ENCODE data around the gene TTBK2.

TTBK2 gene

DNA sequence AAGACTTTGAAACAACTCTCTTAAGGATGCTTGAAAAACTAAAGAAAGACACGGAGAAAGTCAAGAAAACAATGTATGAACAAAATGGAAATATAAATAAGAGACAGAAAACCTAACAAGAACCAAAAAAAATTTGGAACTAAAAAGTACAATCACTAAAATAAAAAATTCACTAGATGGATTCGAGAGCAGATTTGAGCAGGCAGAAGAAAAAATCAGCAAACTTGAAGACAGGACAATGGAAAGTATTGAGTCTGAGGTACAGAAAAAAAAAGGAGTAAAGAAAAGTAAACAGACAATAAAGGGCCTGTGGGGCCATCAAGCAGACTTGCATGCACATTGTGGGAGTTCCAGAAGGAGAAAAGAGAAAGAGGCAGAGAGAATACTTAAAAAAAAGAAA, 170.3 kb downstream of the TTBK2 start:
- no peak for DNase-seq

DNA sequence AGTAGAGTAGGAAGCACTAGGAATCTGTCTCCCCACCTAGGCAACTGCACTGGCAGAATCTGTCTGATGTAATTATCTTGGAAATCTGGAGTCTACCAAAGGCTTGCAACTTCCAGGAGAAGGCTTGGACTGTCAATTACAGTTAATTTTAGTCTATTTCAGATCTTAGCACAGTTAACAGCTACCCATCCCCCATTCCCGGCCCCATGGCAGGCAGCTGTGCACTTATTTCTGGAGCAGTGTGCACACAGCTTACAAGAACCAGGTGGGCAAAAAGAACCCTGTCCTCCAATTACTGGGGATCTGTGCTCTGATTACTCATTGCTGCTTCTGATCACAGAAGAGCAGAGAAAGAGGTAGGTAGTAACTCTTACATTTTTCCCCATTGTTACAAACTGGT, 171.3 kb downstream of the TTBK2 start:
- no peak for DNase-seq

DNA sequence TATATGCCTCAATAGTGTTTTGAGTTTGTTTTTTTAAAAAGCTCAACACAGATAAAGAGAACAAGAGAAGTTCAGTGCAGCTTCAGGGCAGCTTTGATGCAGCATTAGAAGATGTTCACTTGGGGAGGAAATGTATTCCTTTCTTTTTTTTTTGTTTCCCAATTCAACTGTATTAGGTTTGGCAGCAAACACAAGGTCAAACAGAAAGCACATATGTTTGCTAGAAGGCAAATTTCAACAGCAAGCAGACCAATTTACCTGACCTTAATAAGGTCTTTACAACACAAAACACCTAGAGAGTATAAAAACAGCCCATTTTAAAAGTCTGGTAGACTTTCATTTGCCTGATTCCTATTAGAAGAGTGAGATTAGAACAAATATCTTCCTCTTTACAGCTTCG, 176.4 kb downstream of the TTBK2 start:
- DNase-seq = no peak

DNA sequence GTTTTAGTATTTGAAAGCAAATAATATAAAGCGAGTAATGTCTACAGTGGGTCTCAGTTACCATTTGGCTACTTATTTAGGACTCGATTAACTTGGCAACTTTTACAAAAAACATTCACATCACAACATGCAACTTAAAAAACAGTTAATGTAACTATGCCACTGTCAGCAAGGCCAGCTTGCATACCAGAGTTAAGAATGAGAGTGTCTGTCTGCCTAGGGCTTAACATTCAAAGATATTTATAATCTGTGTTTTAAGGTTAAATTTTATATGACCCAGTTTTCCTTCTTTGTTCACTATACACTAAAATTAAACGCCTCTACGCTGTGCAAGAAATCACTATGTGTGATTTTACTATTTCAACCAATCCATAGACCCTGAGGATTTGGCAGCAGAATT, 178.4 kb downstream of the TTBK2 start:
- no peak for DNase-seq

DNA sequence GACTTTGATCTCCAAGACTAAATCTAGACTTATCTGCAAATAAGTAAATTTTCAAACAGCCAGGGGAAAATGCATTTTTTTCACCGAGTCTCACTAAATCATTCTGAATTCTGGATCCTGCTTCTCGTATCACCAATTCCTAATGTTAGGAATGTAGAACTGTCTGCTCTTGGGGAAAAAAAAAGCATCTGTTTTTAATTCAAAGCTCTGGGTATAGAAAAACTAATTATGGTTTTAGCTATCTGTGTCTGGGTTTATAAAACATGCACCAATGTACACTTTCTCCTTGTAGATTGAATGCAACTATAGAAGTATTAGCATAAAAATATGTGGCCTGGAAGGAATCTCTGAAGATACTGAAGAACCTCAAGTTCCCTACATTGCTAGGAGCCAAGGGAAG, 178.9 kb downstream of the TTBK2 start:
- DNase-seq = peak; percentile 65

DNA sequence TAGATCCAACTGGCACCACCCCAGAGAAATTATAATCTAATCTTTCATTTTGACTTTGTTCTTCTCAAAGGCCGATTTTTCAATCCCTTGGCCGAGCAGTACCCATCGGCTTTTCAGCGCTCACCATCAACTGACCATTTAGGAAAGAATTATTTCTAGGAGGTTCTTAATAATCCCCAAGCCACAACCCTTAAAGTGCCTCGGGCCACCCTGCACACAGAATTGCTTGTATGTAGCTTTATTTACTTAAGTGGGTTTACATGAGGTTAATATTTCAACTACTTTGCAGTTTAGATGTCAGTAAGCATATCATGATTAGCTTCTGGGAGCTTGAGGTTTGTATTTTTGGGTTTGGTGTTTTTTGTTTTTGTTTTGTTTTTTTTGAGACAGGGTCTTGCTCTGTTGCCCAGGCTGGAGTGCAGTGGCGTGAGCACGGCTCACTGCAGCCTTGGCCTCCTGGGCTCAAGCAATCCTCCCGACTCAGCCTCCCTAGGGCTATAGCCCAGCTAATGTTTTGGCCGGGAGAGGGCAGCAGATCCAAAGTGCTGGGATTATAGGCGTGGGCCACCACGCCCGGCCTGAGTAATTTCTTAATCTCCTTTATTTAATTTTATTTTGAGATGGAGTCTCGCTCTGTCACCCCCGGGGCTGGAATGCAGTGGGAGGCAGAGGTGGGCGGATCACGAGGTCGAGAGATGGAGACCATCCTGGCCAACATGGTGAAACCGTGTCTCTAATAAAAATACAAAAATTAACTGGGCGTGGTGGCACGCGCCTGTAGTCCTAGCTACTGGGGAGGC, 182.8 kb downstream of the TTBK2 start:
- DNase-seq = no peak

DNA sequence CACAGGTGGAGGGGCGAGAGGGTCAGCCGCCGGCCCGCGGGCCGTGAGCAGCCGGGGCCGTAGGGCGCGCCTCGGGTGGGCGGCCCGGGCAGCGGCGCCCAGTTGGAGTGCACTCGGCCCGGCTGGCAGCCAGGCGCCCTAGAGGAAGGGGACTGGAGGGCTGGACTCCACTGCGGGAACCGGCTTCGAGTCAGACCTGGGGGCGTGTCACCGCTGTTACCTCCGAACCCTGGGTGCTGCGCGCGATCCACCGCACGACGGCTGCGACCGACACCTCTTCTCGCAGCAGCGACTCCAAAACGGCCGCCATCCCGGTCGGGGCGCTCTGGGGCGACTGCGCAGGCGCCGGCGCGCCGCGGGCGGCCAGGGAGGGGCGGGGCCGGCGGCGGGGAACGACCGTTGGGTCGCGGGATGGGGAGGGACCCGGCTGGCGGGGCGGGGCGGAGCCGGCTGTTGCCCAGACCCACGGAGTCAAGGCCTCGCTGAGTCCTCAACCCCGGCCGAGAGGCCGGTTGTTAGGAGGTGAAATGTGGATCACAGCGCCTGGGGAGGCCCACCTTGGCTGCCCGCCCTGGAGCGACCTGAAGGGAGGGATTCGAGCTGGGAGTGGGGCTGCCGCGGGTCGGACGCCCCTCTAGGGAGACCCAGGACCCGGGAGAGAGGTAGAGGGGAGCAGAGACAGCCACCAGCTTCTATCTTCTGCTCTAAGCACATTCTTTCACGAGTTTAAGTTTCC, 183.6 kb downstream of the TTBK2 start, which contains the start of gene CDAN1:
TSS of gene CDAN1 (minus strand) at position 336 of the 736 bp plus-strand sequence. CDS start at position 310, 26 bp downstream.
- DNase-seq = peak; percentile 81

DNA sequence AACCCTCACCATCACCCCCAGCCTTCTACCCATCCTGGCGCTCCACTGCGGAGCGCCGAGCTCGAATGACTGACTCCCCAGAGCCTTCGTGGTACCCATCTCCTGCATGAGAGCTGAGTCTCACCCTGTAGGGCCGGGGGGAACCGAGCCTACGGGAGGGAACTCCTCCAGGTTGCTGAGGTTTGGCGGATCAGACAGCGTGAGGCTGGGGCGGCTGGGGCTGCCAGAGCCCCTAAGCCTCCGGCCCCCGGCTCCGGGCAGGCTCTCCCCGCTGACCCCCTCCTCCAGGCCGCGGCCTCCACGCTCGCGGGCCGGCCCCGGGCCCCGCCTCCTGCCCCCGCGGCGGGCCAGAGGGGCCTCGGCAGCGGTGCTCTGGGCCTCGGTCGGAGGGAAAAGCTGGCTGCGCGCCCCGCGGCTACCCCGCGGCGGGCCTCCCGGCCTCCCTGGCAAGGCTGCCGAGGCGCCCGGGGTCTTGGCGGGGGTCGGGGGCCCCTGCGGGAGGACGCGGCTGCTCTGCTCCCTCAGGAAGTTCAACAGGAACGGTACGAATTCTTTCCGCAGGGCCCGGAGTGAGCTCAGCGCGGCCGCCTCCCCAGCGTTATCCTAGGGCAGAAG, 184.3 kb downstream of the TTBK2 start:
- no peak for DNase-seq

DNA sequence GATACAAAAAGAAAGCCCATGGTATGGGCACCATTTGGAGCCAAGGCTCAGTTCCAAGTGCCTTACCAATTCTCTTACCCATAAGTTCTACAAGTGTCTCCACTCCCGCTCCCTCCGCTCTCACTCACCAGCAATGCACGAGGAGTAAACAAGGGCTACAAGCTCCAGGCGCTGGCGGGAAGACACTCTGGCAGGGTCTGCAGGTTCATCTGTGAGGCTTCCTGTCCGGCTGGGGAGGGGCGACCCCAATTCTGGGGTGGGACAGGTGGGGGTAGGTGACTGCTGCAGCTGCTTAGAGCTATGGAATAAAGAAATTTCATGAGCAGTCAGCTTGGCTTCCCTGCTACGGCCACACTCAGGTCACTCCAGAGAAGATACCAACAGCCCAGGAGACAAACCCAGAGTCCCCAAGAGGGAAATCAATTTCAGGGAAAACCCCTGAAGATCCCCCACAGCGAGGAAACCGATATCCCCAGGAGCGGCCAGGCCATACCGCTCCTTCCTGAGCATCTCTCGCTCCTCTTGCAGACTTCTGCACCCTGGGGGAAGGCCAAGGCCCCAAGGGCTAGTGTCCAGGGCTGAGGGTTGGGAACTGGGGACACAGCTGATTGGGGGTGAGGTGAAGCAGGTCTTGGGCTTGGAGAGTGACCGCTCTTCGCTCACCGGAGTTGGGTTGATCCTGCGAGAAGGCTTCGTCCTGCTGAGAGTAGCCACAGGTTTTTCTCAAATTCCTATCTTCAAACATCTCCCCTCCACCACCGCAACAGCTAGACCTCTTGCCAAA, 185.0 kb downstream of the TTBK2 start:
- DNase-seq = no peak

DNA sequence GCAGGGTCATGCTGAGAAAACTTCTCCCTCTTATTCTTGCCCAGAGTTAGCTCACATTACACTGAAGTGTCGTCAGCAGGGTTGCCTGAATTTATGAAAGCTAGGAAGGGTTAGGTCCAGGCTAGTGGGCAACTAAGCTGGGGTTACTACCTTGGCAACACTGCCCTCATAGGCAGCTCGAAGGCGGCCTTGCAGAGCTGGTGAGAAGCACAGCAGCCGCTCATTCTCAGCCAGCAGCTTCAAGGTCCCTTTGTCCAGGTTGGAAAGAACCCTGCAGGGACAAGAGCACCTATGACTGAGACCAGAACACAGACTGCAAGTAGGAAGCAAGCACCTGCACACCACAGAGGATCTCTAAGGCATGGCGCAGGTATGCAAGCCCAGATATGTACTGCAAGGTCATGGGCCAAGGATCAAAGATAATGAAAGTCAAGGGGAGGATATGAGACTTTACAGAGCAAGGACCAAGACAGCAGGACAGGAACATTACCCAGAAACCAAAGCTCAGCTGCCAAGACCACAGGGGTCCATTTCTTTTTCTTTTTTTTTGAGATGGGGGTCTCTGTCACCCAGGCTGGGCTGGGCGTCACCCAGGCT, 186.4 kb downstream of the TTBK2 start:
- DNase-seq = no peak

DNA sequence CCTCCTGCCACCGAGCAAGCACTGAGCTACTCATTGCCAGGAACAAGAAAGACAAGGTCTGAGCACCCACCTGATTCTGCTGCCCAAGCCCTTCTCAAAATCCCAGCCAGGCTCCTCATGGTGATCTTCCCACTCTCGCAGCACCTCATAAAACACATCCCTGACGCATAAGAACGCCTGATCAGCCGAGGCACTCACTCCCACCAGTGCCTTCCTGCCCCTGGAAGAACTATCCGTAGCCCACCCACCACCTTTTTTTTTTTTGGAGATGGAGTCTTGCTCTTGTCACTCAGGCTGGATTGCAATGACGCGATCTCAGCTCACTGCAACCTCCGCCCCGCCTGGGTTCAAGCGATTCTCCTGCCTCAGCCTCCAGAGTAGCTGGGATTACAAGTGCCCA, 187.6 kb downstream of the TTBK2 start:
- no peak for DNase-seq

DNA sequence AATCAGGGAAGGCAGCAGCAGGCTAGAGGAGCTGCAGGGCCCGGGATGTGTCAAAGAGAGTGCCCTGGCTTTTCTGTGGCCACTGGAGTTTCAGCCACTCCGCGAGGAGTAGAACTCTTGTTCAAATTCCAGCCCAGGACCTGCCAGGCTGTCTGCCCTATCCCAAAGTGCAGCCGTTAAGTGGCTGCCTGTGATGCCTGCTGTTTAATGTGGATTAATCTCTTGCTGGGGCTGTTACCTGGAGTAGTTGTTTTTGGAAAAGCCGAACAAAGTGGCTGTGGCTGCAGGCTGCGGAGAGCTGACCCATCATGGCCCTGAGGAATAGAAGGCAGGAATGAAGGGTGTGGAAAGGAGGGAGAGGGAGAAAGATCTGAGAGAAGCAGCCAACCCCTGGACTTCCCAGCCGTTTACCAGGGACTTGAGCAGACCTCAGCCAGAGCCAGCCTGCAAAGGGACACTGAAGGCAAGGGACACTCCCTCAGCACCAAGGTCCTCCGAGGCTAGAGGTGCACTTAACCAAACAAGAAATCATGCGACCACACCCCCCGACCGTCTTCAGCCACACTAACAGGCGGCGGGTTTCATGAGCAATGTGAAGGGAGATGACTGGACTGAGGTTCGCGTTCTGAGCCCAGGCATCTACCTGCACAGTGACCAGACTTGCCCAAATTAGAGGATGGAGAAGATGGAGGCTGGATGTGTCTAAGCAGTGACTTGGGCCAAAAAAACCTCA, 188.3 kb downstream of the TTBK2 start:
- no peak for DNase-seq

DNA sequence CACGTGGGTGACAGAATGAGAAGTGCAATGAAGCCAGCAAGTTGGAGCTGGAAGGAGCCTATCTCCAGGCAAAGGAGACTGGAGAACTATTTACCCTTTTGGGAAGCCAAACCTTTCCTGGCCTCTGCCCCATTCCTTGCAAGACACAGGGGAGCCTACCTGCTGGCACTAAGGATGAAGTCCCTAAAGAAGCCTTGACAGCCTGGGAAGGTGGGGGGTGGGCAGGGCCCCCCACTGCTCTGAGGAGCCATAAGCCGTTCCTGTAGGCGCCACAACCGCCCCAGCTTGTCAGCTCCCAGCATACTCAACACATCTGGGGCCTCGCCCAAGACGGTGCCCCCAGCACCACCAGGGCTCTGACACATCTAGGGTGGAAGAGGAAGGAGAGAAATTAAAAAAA, 189.1 kb downstream of the TTBK2 start:
- DNase-seq = no peak

DNA sequence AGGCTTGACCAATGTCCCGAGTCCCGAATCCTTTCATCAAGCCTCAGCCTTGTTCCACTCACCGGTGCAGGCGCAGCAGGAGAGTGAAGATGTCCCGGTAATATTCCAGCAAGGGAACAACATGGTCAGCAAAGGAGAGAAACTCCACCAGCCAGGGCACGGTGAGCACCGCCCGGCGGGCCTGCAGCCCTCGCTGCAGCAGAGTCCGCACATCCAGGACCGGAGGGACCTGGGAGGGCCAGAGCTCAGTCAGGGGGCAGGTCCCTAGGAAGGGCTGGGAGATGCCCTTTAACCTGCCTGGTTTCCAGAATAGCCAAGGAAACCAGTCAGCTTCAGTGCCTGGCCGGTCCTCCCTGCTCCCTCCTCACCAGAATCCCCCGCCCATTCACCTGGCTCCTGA, 190.0 kb downstream of the TTBK2 start:
- no peak for DNase-seq

DNA sequence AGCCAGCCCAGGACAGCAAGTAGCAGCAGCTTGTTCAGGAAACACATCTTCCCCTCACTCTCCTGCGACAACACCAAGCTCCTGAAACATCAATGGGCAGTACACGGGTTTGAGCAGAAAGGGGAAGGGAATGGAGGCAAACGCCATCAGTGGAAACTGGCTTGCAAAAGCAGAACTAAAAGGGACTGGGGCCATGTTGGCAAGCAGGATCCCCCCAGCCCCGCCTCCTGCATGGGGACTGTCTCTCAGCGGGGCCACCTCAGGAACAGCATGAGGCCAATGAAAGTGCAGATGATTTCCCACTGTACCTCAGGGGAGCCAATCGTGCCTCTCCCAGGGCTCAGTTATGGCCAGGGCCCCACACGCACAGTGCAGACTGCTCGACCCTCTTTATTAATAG, 190.4 kb downstream of the TTBK2 start:
- no peak for DNase-seq

DNA sequence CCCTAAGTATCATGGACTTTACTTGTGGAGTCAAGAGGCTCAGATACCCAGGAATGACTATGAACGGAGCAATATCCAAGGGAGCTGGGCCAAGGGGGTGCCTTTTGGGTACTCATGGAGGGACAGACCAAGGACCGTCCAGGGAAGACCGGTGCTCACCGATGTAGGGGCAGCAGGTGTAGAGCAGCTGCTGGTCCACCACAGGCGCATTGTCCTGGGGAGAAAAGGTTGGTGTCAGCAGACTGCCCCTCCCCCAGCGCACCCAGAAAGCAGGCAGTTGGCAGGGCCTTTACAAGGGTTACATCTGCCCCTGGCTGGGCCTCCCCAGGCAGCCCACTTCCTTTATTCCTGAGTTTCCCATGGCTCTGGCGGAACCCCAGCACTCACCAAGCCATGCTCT, 191.2 kb downstream of the TTBK2 start:
- no peak for DNase-seq

DNA sequence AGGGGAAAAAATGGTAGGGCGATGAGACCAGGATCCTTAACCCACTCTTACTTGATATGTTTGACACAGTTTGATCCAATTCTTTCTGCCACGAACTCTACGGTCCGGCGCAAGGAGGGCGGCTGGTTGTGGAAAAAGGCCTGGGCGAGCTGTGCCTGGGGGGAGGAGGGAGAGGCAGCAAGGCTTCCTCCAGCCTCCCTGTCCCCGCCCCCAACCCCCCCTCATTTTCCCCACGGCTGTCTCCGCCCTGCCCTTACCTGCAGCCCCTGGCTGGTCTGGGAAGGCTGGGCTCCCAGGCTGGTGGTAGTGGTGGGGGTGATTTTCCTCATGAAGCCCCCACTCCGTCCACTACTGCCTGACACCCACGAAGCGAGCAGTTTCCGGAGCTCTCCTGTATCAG, 191.6 kb downstream of the TTBK2 start:
- no peak for DNase-seq

DNA sequence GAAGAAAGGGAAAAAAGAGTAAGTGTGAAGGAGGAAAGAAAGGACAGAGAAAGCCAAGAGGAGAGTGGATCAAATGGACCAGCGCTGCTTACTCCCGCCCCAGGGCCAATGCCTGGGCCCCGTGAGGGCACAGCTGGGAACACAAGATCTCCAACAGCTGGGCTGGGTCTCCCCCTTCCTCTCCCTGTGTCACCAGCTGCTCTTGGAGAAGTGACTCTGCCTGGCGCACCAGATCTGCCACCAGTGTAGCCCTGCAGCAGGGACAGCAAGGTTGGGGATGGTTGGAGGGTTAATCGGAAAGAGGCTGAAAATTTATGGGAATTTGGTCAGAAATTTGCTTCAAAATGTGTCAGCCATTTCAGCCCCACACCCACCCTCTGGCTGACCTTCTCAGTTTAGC, 192.0 kb downstream of the TTBK2 start:
- DNase-seq = no peak

DNA sequence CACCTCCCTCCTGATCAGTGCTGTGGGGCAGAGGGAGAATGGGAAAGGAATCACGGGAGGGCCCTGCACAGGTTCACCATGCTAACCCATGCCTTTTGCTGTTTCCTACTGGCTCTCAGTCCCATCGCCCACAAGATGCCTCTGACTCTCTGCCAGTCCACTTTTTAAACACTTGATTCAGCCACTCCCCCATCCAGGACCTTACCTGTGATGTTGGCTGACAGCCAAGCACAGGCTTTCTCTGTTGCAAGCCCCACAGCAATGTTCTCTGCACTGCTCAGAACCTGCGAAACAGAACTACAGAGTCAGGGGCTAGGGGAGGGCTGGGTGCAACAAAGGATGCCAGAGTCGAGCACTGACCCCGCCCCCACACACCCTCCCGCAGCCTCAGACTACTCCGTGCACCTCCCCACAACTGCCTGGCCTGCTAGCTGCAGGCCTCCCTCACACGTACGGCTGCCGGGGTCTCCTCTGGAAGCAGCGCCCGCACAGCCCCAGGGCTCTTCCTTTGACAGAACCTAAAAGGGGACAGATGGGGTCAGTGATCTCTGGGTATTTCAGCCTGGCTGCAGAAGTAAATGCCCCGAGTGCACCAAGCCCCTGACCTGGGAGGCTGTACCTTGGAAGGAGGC, 192.7 kb downstream of the TTBK2 start:
- DNase-seq = no peak

DNA sequence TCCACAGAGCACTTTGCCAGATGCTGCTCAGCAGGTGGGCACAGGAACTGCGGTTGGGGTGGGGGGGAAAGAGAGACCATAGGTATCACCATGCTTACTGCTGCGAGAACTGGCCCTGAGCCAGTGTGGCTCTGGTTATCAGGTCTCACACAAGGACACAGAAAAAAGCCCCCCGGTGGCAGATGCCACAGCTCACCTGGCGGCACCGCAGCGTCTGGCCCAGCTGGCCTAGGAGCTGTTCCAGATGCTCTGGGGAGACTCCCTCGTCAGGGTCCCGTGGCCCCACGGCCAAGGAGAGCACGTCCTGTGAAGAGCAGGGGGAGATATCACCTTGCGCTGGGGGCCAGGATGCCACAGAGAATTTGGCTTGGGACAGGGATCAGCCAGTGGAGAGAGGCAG, 194.5 kb downstream of the TTBK2 start:
- no peak for DNase-seq

DNA sequence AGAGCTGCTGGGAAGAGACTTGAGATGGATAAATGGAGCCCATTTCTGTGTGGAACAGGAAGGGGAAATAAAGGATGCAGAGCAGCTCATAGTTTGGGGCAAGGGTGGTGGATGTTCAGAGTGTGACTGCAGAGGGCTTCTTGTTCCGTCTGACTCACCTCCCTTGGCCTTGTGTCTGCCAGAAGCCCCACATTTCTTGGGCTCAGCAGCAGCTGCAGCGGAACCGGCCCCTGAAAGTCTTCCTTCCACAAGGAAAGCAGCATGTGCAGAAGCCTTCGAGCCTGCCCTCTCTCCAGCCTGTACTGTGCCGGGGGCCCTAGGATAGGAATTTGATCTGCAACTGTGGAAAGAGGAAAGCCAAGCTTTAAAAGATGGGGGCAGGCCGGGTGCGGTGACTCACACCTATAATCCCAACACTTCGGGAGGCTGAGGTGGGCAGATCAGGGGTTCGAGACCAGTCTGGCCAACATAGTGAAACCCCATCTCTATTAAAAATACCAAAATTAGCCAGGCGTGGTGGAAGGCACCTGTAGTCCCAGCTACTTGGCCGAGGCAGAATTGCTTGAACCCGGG, 195.2 kb downstream of the TTBK2 start:
- no peak for DNase-seq
